Measurements from ENCODE around the gene MED27. TPM values are rescaled to one million over a fixed set of nuclear protein-coding genes. Genes with fewer than 3 reads are reported as not detected.

MED27 gene
- total and polyA plus RNA-seq, 9 of the 15 experiments (the other 6 are each of a cell fraction or from before 2014, with no cell fraction given), result 24.4 to 91.0 (median 36.1) TPM

DNA sequence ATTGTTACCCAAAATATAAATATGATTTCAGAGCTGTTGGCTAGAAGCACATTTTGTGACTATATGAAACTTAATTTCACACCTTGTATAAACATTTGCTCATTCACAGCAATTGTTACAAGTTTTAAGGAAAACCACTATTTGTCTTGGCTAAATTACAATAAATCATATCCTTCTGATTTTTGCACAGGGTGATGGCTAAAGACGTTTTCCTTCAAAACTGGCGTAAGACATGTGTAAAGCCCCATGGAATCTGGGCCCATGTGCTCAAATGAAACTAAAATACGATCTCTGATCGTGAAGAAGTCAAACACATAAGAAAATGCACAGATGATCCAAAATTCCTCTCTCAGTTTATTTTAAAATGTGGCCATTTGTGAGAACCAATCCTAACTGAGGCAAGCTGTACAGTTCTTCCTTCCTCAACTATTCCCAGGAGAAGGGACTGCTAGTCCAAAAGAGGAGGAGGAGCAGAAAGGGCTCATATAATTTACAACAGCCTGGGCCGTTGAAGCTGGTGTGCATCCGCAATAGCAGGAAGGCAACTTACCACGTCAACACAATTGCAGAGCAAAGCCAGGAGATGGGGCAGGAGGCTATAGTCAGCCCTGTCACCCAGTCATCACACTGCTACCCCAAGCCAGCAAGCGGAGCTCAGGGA, 98.4 kb downstream of the MED27 start (continued):
- TF ChIP-seq RBM39 (optimal IDR thresholded peaks at IDR 0.05; ENCODE audit: low read depth, low read length) (no peak), MAZ (CRISPR knock-in tag; conservative IDR thresholded peaks at IDR 0.05 in 1 of 2, IDR thresholded peaks at IDR 0.05 in 1 of 2) (no peak), MTA3 (IDR thresholded peaks at IDR 0.05; ENCODE audit: borderline replicate concordance) (no peak), DMBX1 (CRISPR knock-in tag; IDR thresholded peaks at IDR 0.05; ENCODE audit: borderline replicate concordance) (no peak), BHLHE40 (IDR thresholded peaks at IDR 0.05; ENCODE audit: low read length) (no peak), ETV6 (IDR thresholded peaks at IDR 0.05; ENCODE audit: borderline replicate concordance in 1 of 2, low read depth in 2 of 2, low read length in 1 of 2) (no peak), ETV6 (CRISPR knock-in tag; IDR thresholded peaks at IDR 0.05; ENCODE audit: borderline replicate concordance) (no peak), GABPA (tag; conservative IDR thresholded peaks at IDR 0.05; ENCODE audit: low read depth) (no peak), ARNT (IDR thresholded peaks at IDR 0.05) (no peak)

- H3K4me3 ChIP-seq, result no peak overlapping the region
- intact Hi-C loops (cut with micrococcal nuclease), result no loop called here
- H3K4me2 ChIP-seq (ENCODE audit: insufficient read depth, low read length), result no peak overlapping the region
- H3K27me3 ChIP-seq (ENCODE audit: control insufficient read depth in 2 of 2, insufficient read depth in 2 of 2, low read length in 2 of 2), result no peaks in the 10 kb centered on the region
- in situ Hi-C loops (cut with MboI), result no loop called here
- 60% methylated on average over 8 of the region's 8 CpGs for WGBS (ENCODE audit: insufficient coverage, low coverage, missing lambda C conversion rate)
- ATAC-seq, result no peak
- BruUV-seq (replicated peaks), result no TSS peak
- TF ChIP-seq POLR2A (conservative IDR thresholded peaks at IDR 0.05) (no peak), CEBPB (tag; IDR thresholded peaks at IDR 0.05) (peak; percentile 85), CEBPG (CRISPR knock-in tag; IDR thresholded peaks at IDR 0.05) (peak; percentile 45; the same call in 1 of the 2 replicates), CEBPG (tag; conservative IDR thresholded peaks at IDR 0.05 in 1 of 2, IDR thresholded peaks at IDR 0.05 in 1 of 2) (peak; percentile 62 to 82)
- H3K79me2 ChIP-seq (ENCODE audit: control insufficient read depth, insufficient read depth, low read length), result no peaks in the 10 kb centered on the region
- H3K4me1 ChIP-seq (replicated peaks in 1 of 2; ENCODE audit: control insufficient read depth in 2 of 2, insufficient read depth in 2 of 2, low read length in 2 of 2), result peaks cover 3 to 4% of the 10 kb centered on the region in 2 experiments; a peak in 2 of 5 replicates
- ChIA-PET POLR2A (interaction anchor here (0.6 to 1.0 kb wide), 2 partner anchors 13 to 56 kb away, joined by 3 to 4 read pairs; no protein-coding TSS in a partner anchor), CTCF (ENCODE audit: low intra/inter-chr PET ratio) (no interaction called here)
- H3K9ac ChIP-seq (ENCODE audit: insufficient read depth in 1 of 2, low read depth in 2 of 2, low read length in 2 of 2), result no peak overlapping the region
- no peak for DNase-seq (ENCODE audit: extremely low read depth in 1 of 4, low spot score in 3 of 4)
- no peak for FAIRE-seq
- H3K9me1 ChIP-seq (ENCODE audit: control insufficient read depth, insufficient read depth, low read length), result no peaks in the 10 kb centered on the region
- H2AFZ ChIP-seq (ENCODE audit: low read depth, low read length), result no peak overlapping the region
- no peaks in the 10 kb centered on the region for H3K9me3 ChIP-seq (replicated peaks; ENCODE audit: control insufficient read depth, insufficient read depth, low read depth, low read length)
- peaks cover 5% of the 10 kb centered on the region; the same call in 1 of the 2 replicates for H4K20me1 ChIP-seq (replicated peaks; ENCODE audit: control insufficient read depth, insufficient read depth, low read length)
- no peaks in the 10 kb centered on the region; the same call in 2 of the 3 replicates for H3K36me3 ChIP-seq (ENCODE audit: control insufficient read depth, insufficient read depth, low read length)
- no peak overlapping the region for H3K27ac ChIP-seq (ENCODE audit: extremely low read depth, low read depth, low read length)
Measured at GRCh38 chr9:131980267-131981016, 99.2 kb downstream of the MED27 start.

Measured in K562 (cell line).